OCI-LY7 (cell line): ENCODE data around the gene ATP8B1. TPM values are rescaled to one million over a fixed set of nuclear protein-coding genes. Genes with fewer than 3 reads are reported as not detected.

Source experiments
- BruUV-seq: library from RNA; stranded (reverse); fragments of 400-500 nt; replicated peaks from 2 replicates; lab custom pipeline; 2021; lab: Mats Ljungman, UMichigan
- CTCF ChIA-PET: fragments of 300-600 bp; sonication (Branson Sonifier 250); formaldehyde crosslinking; loops from one replicate; lab custom pipeline; 2022; ENCODE audit warnings: antibody characterized with exemption; ENCODE audit not compliant: unreplicated experiment; lab: Charles Lee
- POLR2A ChIA-PET: fragments of 300-600 bp; sonication (Branson Sonifier 250); formaldehyde crosslinking; loops from one replicate; lab custom pipeline; 2022; ENCODE audit warnings: antibody characterized with exemption; lab: Charles Lee
- DNase-seq: peaks from one replicate; pipeline ENCODE4 v3.0.0-alpha.2; 2015; ENCODE audit warnings: low spot score
- H2AFZ ChIP-seq: fragments of 200-600 bp; sonication (generic), shearing (Covaris generic); 2 replicates; pipeline ENCODE4 v1.6.1; 2014; ENCODE audit warnings: mild to moderate bottlenecking, antibody characterized with exemption, low read length, moderate library complexity
- H3K27ac ChIP-seq: fragments of 200-600 bp; sonication (generic); 2 replicates; pipeline ENCODE4 v1.5.1; 2014; ENCODE audit warnings: mixed run types, low read depth, mild to moderate bottlenecking, moderate library complexity, low read length, inconsistent platforms; ENCODE audit not compliant: poor library complexity, severe bottlenecking
- H3K36me3 ChIP-seq: fragments of 200-600 bp; sonication (generic); 2 replicates; pipeline ENCODE4 v1.6.1; 2014; ENCODE audit warnings: mild to moderate bottlenecking, antibody characterized with exemption, low read length, moderate library complexity, mixed read lengths; ENCODE audit not compliant: insufficient read depth
- H3K4me1 ChIP-seq: fragments of 200-600 bp; sonication (generic); 2 replicates; pipeline ENCODE4 v1.5.1; 2014; ENCODE audit warnings: mild to moderate bottlenecking, low read length; ENCODE audit not compliant: insufficient read depth, poor library complexity, severe bottlenecking
- H3K4me2 ChIP-seq: fragments of 200-600 bp; sonication (generic); 2 replicates; pipeline ENCODE4 v1.6.1; 2014; ENCODE audit warnings: mild to moderate bottlenecking, low read length
- H3K4me3 ChIP-seq: fragments of 200-600 bp; sonication (generic); 2 replicates; pipeline ENCODE4 v1.5.1; 2014; ENCODE audit warnings: mild to moderate bottlenecking, low read depth, low read length; ENCODE audit not compliant: poor library complexity, severe bottlenecking
- H3K79me2 ChIP-seq: fragments of 200-600 bp; sonication (generic); 2 replicates; pipeline ENCODE4 v1.6.1; 2016; ENCODE audit warnings: low read depth, mild to moderate bottlenecking, low read length, moderate library complexity, mixed read lengths; ENCODE audit not compliant: insufficient read depth
- H3K9me2 ChIP-seq: fragments of 200-600 bp; sonication (generic); 2 replicates; pipeline ENCODE4 v1.6.1; 2016; ENCODE audit warnings: mild to moderate bottlenecking, low read length, mixed read lengths; ENCODE audit not compliant: insufficient read depth
- H3K9me3 ChIP-seq: fragments of 200-600 bp; sonication (generic); 2 replicates; pipeline ENCODE4 v1.6.1; 2014; ENCODE audit warnings: mild to moderate bottlenecking, mixed run types, low read length, mixed read lengths
- H4K20me1 ChIP-seq: fragments of 200-600 bp; sonication (generic); 2 replicates; pipeline ENCODE4 v1.6.1; 2014; ENCODE audit warnings: mild to moderate bottlenecking, antibody characterized with exemption, low read length, moderate library complexity, mixed read lengths; ENCODE audit not compliant: insufficient read depth
- CTCF ChIP-seq: fragments of 200-600 bp; sonication (generic); conservative IDR thresholded peaks from 2 replicates; pipeline ENCODE4 v1.5.1; 2014; ENCODE audit warnings: mild to moderate bottlenecking, antibody characterized with exemption, low read length, moderate library complexity, mixed read lengths
- EZH2phosphoT487 ChIP-seq: fragments of 200-600 bp; sonication (generic); IDR thresholded peaks from 2 replicates; pipeline ENCODE4 v1.6.1; 2018; ENCODE audit warnings: low read depth, borderline replicate concordance, mild to moderate bottlenecking, mixed run types, antibody characterized with exemption, low read length, moderate library complexity, mixed read lengths
- intact Hi-C: fragments of 100-400 bp; cut with micrococcal nuclease; formaldehyde crosslinking; loops from one replicate; pipeline ENCODE4 v1.10.0; 2022; ENCODE audit not compliant: unreplicated experiment
- total RNA-seq, 2 experiments: library from RNA; depleted of rRNA in 1 of 2; stranded (reverse); fragments of >200 nt in 1 of 2; shearing (Covaris generic) in 1 of 2; gene quantifications; 2 replicates each; pipeline ENCODE4 v1.2.3, GENCODE V29; 2014 to 2022

ATP8B1 gene
- total RNA-seq, 2 experiments from 2014 or later: not detected

- BruUV-seq: no TSS peak
- Histone ChIP-seq H3K9me3 (no peaks in the 10 kb centered on the region), H3K9me2 (no peaks in the 10 kb centered on the region), H4K20me1 (no peaks in the 10 kb centered on the region), H3K4me3 (no peak overlapping the region), H3K79me2 (no peaks in the 10 kb centered on the region), H2AFZ (no peak overlapping the region), H3K36me3 (no peaks in the 10 kb centered on the region), H3K4me2 (no peak overlapping the region), H3K4me1 (peaks cover 8% of the 10 kb centered on the region), H3K27ac (no peak overlapping the region)
- intact Hi-C loops: no loop called here
- TF ChIP-seq CTCF: no peak
- TF ChIP-seq EZH2phosphoT487: no peak
- POLR2A ChIA-PET: no interaction called here
- DNase-seq: no peak
- CTCF ChIA-PET: no interaction called here
Observed at GRCh38 chr18:57776767-57777166, 26.3 kb downstream of the ATP8B1 start.

DNA sequence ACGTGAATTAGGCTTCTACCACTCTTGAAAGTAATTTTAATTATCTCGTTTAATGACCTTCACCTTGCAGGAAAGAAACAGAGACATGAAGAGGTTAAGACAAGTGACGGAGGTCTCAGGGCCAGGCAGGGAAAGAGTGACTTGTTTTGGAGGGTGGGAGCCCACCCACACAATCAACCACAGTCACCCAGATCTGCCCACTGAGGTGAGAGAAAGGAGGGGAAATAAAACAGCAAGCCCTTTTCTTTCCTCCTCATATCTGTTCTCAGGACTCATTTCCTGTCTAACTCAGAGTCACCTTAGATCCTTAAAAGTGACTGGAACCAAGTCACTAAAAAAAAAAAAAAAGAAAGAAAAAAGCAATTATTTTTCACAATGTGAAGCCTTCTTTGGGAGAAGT, 26.8 kb downstream of the ATP8B1 start:
- H2AFZ ChIP-seq: no peak overlapping the region
- ChIA-PET CTCF (no interaction called here), POLR2A (no interaction called here)
- H3K27ac ChIP-seq: no peak overlapping the region
- intact Hi-C loops: no loop called here
- H3K4me2 ChIP-seq: no peak overlapping the region
- no peaks in the 10 kb centered on the region for H3K79me2 ChIP-seq
- H4K20me1 ChIP-seq: no peaks in the 10 kb centered on the region
- TF ChIP-seq CTCF (no peak), EZH2phosphoT487 (no peak)
- BruUV-seq: no TSS peak
- DNase-seq: no peak
- no peaks in the 10 kb centered on the region for H3K36me3 ChIP-seq
- H3K4me1 ChIP-seq: peaks cover 8% of the 10 kb centered on the region
- H3K9me2 ChIP-seq: no peaks in the 10 kb centered on the region
- no peaks in the 10 kb centered on the region for H3K9me3 ChIP-seq
- no peak overlapping the region for H3K4me3 ChIP-seq

- H2AFZ ChIP-seq: no peak overlapping the region
- DNase-seq: no peak
- TF ChIP-seq EZH2phosphoT487: no peak
- TF ChIP-seq CTCF: no peak
- ChIA-PET POLR2A (no interaction called here), CTCF (no interaction called here)
- H3K79me2 ChIP-seq: no peaks in the 10 kb centered on the region
- H3K4me2 ChIP-seq: no peak overlapping the region
- no peaks in the 10 kb centered on the region for H4K20me1 ChIP-seq
- peaks cover 8% of the 10 kb centered on the region for H3K4me1 ChIP-seq
- H3K27ac ChIP-seq: no peak overlapping the region
- BruUV-seq: no TSS peak
- H3K9me3 ChIP-seq: no peaks in the 10 kb centered on the region
- H3K9me2 ChIP-seq: no peaks in the 10 kb centered on the region
- intact Hi-C loops: no loop called here
- no peak overlapping the region for H3K4me3 ChIP-seq
- no peaks in the 10 kb centered on the region for H3K36me3 ChIP-seq
Observed at GRCh38 chr18:57775937-57776336, 27.2 kb downstream of the ATP8B1 start.
